ENCODE data around the gene MAGEA8. TPM values are rescaled to one million over a fixed set of nuclear protein-coding genes. Genes with fewer than 3 reads are reported as not detected.
A peak's percentile ranks its signal among the peaks of the same experiment; 100 is the strongest.
"Not testable (repeated sequence)": the region's sequence is repeated elsewhere in the genome, so short reads cannot be mapped to it uniquely, and the experiment has no call there.

Gene MAGEA8
- total RNA-seq, 1 experiment from 2014 or later = not detected

DNA sequence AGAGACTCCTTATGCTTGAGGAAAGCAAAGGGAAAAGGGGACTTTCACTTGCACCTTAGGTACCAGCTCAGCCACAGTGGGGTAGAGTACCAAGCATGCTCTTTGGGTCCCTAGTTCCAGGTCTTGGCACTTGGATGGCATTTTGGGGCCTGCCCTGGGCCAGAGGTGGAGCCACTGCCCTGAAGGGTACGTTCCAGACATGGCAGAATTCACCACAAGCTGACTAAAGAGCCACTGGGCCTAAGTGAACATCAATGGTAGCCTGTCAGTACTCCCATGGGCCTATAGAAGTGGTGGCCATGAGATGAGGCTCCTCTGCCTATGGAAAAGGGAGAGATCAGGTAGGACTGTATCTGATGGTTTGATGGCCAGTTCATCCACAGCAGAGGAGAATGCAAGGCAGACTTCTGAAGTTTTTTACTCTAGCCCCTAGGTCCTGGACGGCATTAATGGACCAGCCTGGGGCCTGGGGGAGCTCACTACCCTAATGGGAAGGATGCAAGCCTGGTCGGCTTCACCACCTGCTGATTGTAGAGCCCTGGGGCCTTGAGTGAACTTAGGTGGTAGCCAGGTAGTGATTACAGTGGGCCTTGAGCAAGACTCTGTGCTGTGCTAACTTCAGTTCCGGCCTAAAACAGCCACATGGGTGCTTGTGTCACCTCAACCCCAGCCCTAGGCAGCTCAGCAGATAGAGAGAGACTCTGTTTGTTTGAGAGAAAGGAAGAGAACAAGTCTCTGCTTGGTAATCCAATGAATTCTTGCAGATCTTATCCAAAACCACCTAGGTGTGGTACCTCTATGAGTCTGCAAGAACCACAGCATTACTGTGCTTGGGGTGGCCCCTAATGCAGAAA is 28.6 kb downstream of the MAGEA8 start:
- no peaks in the 10 kb centered on the region for H3K4me1 ChIP-seq (ENCODE audit: insufficient read depth, low read length, poor library complexity, severe bottlenecking)
- intact Hi-C loops (cut with micrococcal nuclease; ENCODE audit: unreplicated experiment) = no loop called here
- CTCF ChIA-PET = no interaction called here
- no peak for TF ChIP-seq CTCF (conservative IDR thresholded peaks at IDR 0.05; ENCODE audit: low read depth, low read length)
- no peak for TF ChIP-seq EZH2 (IDR thresholded peaks at IDR 0.05; ENCODE audit: borderline replicate concordance, low read depth, low read length, poor library complexity, severe bottlenecking)
- no peaks in the 10 kb centered on the region for H3K9me3 ChIP-seq (ENCODE audit: low read depth, low read length, poor library complexity, severe bottlenecking)
- BruUV-seq (replicated peaks) = no TSS peak
- POLR2A ChIA-PET (ENCODE audit: low non-redundant PET) = no interaction called here
- H3K27me3 ChIP-seq (replicated peaks; ENCODE audit: insufficient read depth, low read depth, low read length, poor library complexity) = no peaks in the 10 kb centered on the region
- no peaks in the 10 kb centered on the region for H3K36me3 ChIP-seq (ENCODE audit: insufficient read depth, low read length, poor library complexity, severe bottlenecking)
- no peak overlapping the region for H3K27ac ChIP-seq (ENCODE audit: low read depth, low read length, poor library complexity, severe bottlenecking)
- no peak overlapping the region for H3K4me3 ChIP-seq (ENCODE audit: low read depth, low read length, poor library complexity, severe bottlenecking)
- no peak for DNase-seq (ENCODE audit: low spot score)

- peak; percentile 7 for DNase-seq (ENCODE audit: low spot score)
- Histone ChIP-seq H3K27me3 (replicated peaks; ENCODE audit: insufficient read depth, low read depth, low read length, poor library complexity) (no peaks in the 10 kb centered on the region), H3K27ac (ENCODE audit: low read depth, low read length, poor library complexity, severe bottlenecking) (no peak overlapping the region), H3K4me1 (ENCODE audit: insufficient read depth, low read length, poor library complexity, severe bottlenecking) (no peaks in the 10 kb centered on the region), H3K9me3 (ENCODE audit: low read depth, low read length, poor library complexity, severe bottlenecking) (no peaks in the 10 kb centered on the region), H3K36me3 (ENCODE audit: insufficient read depth, low read length, poor library complexity, severe bottlenecking) (no peaks in the 10 kb centered on the region), H3K4me3 (ENCODE audit: low read depth, low read length, poor library complexity, severe bottlenecking) (no peak overlapping the region)
- intact Hi-C loops (cut with micrococcal nuclease; ENCODE audit: unreplicated experiment) = no loop called here
- no TSS peak for BruUV-seq (replicated peaks)
- CTCF ChIA-PET = no interaction called here
- TF ChIP-seq CTCF (conservative IDR thresholded peaks at IDR 0.05; ENCODE audit: low read depth, low read length) = no peak
- TF ChIP-seq EZH2 (IDR thresholded peaks at IDR 0.05; ENCODE audit: borderline replicate concordance, low read depth, low read length, poor library complexity, severe bottlenecking) = no peak
- POLR2A ChIA-PET (ENCODE audit: low non-redundant PET) = no interaction called here
These were observed 29.3 kb downstream of the MAGEA8 start for GRCh38 chrX:149910178-149910695.

- TF ChIP-seq EZH2 (IDR thresholded peaks at IDR 0.05; ENCODE audit: borderline replicate concordance, low read depth, low read length, poor library complexity, severe bottlenecking) = no peak
- TF ChIP-seq CTCF (conservative IDR thresholded peaks at IDR 0.05; ENCODE audit: low read depth, low read length) = no peak
- CTCF ChIA-PET = no interaction called here
- intact Hi-C loops (cut with micrococcal nuclease; ENCODE audit: unreplicated experiment) = no loop called here
These were observed 35.9 kb downstream of the MAGEA8 start for GRCh38 chrX:149916745-149917392.

GRCh38 chrX:149923836-149924235 is 42.9 kb downstream of the MAGEA8 start:
- BruUV-seq (replicated peaks) = not testable (repeated sequence)

More at GRCh38 chrX:149916745-149917392, 35.9 kb downstream of the MAGEA8 start:
- no TSS peak for BruUV-seq (replicated peaks)
- no peak overlapping the region for H3K4me3 ChIP-seq (ENCODE audit: low read depth, low read length, poor library complexity, severe bottlenecking)
- DNase-seq (ENCODE audit: low spot score) = no peak
- no peaks in the 10 kb centered on the region for H3K36me3 ChIP-seq (ENCODE audit: insufficient read depth, low read length, poor library complexity, severe bottlenecking)
- no peaks in the 10 kb centered on the region for H3K9me3 ChIP-seq (ENCODE audit: low read depth, low read length, poor library complexity, severe bottlenecking)
- no peaks in the 10 kb centered on the region for H3K4me1 ChIP-seq (ENCODE audit: insufficient read depth, low read length, poor library complexity, severe bottlenecking)
- H3K27ac ChIP-seq (ENCODE audit: low read depth, low read length, poor library complexity, severe bottlenecking) = no peak overlapping the region
- POLR2A ChIA-PET (ENCODE audit: low non-redundant PET) = no interaction called here
- H3K27me3 ChIP-seq (replicated peaks; ENCODE audit: insufficient read depth, low read depth, low read length, poor library complexity) = no peaks in the 10 kb centered on the region

DNA sequence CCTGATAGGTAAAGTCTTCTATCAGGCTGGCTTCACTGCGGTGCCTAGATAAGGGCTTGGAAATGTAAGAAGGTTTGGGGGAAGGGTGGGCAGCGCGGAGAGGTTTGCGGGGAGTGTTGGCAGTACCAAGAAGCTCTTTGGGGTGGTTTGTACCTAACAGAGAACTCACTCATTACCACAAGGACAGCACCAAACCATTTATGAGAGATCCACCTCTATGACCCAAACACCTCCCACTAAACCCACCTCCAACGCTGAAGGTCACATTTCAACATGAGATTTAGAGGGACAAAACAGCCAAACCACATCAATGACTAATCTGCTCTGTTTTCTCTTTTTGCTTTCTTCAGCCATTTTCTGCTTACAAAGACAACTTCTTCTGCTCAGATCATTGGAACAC is 43.5 kb downstream of the MAGEA8 start:
- H3K27me3 ChIP-seq (replicated peaks; ENCODE audit: insufficient read depth, low read depth, low read length, poor library complexity); H3K9me3 ChIP-seq (ENCODE audit: low read depth, low read length, poor library complexity, severe bottlenecking); POLR2A ChIA-PET (ENCODE audit: low non-redundant PET); CTCF ChIA-PET; H3K36me3 ChIP-seq (ENCODE audit: insufficient read depth, low read length, poor library complexity, severe bottlenecking); H3K27ac ChIP-seq (ENCODE audit: low read depth, low read length, poor library complexity, severe bottlenecking); H3K4me3 ChIP-seq (ENCODE audit: low read depth, low read length, poor library complexity, severe bottlenecking); H3K4me1 ChIP-seq (ENCODE audit: insufficient read depth, low read length, poor library complexity, severe bottlenecking); BruUV-seq (replicated peaks); DNase-seq (ENCODE audit: low spot score); intact Hi-C loops (cut with micrococcal nuclease; ENCODE audit: unreplicated experiment): not testable (repeated sequence)

More at GRCh38 chrX:149923836-149924235, 42.9 kb downstream of the MAGEA8 start:
- DNase-seq (ENCODE audit: low spot score); H3K4me1 ChIP-seq (ENCODE audit: insufficient read depth, low read length, poor library complexity, severe bottlenecking); CTCF ChIA-PET; H3K27me3 ChIP-seq (replicated peaks; ENCODE audit: insufficient read depth, low read depth, low read length, poor library complexity); intact Hi-C loops (cut with micrococcal nuclease; ENCODE audit: unreplicated experiment); H3K4me3 ChIP-seq (ENCODE audit: low read depth, low read length, poor library complexity, severe bottlenecking); H3K9me3 ChIP-seq (ENCODE audit: low read depth, low read length, poor library complexity, severe bottlenecking); H3K27ac ChIP-seq (ENCODE audit: low read depth, low read length, poor library complexity, severe bottlenecking); H3K36me3 ChIP-seq (ENCODE audit: insufficient read depth, low read length, poor library complexity, severe bottlenecking); POLR2A ChIA-PET (ENCODE audit: low non-redundant PET): not testable (repeated sequence)
